Activated T-cell treated with anti-CD3 and anti-CD28 coated beads, Interleukin-2, amount 50 U/mL, for 1 hour (primary cell): ENCODE results near the gene CDKN1C.
"Not testable (repeated sequence)": the region's sequence is repeated elsewhere in the genome, so short reads cannot be mapped to it uniquely, and the experiment has no call there.

Experiments
- DNase-seq: peaks from one replicate; pipeline ENCODE4 v3.0.0-alpha.2; 2020

CDKN1C gene

DNA sequence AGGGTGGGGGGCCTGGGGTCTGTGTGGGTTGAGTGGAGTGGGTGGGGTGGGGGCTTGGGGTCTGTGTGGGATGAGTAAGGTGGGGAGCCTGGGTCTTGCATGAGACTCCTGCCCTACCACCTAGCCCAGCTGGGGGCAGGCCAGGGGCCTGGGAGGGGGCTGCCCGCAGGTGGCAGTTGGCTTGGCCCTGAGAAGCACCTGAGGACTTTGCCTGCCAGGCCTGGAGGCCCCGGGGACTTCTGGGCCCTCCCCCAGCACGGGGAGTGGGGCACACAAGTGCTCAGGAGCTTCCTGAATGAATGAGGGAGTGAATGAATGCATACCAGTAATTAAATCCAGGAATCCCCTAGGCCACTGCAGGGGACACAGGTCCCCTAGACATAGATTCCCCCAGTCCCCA lies 37.1 kb upstream of the CDKN1C start:
- no peak for DNase-seq

- no peak for DNase-seq
Observed at GRCh38 chr11:2921742-2922493, 36.3 kb upstream of the CDKN1C start.

DNA sequence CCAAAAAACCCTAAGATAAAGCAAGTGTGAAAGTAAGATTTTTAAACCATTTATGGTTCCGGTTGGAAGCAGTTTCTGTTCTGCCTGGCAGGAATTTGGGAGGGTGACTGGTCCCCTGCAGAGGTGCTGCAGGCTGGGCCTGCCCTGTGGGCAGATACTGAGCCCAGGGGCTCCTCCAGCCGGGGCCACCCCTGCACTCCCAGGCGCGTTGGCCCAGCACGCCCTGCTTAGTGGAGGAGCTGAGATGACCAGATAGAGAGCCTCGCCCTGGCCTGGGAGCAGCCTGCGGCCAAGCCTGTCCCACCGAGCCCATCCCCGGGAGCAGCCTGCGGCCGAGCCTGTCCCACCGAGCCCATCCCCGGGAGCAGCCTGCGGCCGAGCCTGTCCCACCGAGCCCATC lies 35.7 kb upstream of the CDKN1C start:
- no peak for DNase-seq

GRCh38 chr11:2920343-2920742 lies 34.8 kb upstream of the CDKN1C start:
- no peak for DNase-seq

DNA sequence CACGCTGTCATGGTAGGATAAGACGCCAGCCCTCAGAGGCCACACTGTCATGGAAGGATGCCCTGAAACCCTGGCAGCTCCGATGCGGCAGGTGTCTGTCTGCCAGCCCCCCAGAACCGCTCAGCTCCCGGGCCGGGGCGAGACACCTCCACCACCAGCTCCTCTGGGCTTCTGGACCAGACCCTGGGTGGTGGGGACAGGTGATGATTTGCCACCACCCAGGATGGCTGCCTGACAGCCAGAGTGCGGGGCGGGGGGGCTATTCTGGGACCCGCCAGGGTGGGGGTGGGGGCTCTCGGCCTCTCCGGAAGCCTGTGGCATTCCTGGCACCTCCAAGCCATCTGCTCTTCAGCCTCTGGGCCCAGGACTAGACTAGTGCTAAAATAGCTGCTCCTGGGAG lies 34.3 kb upstream of the CDKN1C start:
- no peak for DNase-seq

DNA sequence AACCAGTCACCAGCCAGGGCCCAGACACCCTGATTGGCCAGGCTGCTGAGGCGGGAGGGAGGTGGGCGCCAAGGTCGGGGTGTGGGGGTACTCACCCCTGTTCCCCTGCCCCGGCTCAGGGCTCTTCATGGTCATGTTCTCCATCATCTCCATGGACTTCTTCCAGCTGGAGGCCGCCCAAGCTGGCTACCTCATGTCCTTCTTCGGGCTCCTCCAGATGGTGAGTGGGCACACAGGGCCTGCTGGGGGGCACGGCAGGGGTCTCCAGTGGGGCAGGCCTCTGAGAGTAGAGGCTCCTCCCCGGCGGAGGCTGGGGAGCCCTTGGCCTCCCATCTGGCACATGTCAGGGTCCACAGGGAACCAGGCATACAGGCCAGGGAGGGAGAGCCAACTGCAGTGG lies 33.6 kb upstream of the CDKN1C start:
- no peak for DNase-seq

- no peak for DNase-seq
Observed at GRCh38 chr11:2917842-2918490, 32.4 kb upstream of the CDKN1C start.

DNA sequence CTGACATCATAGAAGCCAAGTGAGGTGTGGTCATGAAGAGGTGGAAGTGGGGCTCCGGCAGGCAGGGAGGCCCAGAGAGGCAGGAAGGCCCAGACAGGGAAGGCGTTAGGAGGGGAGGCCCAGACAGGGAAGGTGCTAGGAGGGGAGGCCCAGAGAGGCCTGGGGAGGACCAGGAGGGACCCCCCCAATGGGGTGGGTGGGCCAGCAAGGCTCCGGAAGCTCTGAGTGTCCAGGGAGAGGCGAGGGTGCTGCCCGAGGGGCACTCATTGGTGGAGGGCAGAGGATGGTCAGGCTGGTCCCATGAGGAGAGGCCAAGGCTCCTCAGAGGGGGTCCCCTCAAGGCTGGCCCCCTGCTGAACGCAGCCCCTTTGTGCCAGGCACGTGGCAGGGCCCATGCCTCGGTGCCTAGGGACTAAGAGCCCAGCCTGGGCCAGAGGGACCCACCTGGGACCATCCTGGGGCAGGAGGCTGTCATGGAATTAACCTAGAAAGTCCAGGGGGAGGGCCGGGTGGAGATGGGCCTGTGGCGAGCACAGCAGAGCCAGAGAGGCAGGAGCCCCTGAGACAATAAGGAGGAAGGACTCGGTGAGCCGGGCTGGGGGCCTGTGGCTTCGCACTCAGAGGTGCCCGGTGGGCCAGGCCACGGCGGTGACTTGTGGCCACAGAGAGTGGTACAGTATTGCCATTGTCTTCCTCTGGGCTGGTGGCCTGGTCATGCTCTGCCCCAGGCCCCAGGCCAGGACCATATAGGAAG lies 31.5 kb upstream of the CDKN1C start:
- no peak for DNase-seq

GRCh38 chr11:2916114-2916891 lies 30.7 kb upstream of the CDKN1C start:
- no peak for DNase-seq

DNA sequence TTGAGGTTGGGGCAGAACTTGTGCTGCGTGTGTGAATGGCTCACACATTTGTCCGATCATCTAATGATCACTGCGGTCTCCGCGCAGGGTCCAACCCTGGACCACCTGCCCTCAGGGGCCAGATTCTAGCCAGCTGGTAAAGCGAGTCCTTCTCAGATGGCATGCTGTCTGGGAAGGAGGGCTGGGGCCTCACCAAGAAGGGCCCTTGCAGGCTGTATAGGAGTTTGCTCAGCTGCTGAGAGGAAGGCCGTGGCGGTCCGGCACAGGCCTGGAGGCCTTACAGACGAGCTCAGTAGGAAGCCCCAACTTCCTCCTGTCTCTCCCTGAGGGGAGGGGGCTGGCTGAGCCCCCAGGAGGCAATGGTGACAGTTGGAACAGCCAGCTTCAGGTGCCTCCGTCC lies 29.9 kb upstream of the CDKN1C start:
- DNase-seq, result no peak

DNA sequence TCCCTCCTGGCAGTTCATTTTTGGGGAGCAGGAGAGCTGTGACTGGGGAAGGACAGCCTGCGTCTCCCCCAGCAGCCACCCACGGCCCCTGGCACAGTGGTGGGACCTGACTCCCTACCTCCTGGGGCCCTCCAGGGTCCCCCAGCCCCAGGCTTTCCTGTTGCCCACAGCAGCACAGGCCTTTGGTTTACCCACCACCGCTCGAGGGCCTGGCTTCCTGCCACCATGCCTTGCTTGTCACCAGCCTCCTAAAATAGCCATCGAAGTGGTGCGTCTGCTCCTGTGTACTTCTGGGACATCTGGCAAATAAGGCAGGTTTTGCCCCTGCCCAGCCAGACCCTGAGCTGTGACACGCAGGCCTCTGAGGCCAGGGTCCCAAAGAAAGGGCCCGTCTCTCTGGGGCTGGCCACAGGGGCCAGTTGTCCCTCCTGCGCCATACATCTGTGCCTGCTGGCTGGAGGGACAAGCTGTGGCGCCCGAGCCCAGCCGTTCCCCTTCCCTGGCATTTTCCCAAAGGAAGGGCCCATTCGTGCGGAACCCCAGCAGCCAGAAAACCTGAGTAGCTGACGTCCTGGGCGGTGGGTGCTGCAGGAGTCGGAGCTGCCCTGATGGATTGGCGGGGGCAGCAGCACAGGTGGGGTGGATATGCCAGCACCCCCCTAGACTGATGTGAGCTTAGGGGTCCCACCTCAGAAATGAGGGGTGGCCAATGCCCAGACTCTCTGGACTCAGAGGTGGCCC lies 29.1 kb upstream of the CDKN1C start:
- DNase-seq, result no peak

GRCh38 chr11:2913776-2914175 lies 28.2 kb upstream of the CDKN1C start:
- no peak for DNase-seq

- DNase-seq, result no peak
Observed at GRCh38 chr11:2913019-2913431, 27.4 kb upstream of the CDKN1C start.

- no peak for DNase-seq
Observed at GRCh38 chr11:2912498-2912897, 26.9 kb upstream of the CDKN1C start.

- no peak for DNase-seq
Observed at GRCh38 chr11:2911785-2912391, 26.3 kb upstream of the CDKN1C start.

DNA sequence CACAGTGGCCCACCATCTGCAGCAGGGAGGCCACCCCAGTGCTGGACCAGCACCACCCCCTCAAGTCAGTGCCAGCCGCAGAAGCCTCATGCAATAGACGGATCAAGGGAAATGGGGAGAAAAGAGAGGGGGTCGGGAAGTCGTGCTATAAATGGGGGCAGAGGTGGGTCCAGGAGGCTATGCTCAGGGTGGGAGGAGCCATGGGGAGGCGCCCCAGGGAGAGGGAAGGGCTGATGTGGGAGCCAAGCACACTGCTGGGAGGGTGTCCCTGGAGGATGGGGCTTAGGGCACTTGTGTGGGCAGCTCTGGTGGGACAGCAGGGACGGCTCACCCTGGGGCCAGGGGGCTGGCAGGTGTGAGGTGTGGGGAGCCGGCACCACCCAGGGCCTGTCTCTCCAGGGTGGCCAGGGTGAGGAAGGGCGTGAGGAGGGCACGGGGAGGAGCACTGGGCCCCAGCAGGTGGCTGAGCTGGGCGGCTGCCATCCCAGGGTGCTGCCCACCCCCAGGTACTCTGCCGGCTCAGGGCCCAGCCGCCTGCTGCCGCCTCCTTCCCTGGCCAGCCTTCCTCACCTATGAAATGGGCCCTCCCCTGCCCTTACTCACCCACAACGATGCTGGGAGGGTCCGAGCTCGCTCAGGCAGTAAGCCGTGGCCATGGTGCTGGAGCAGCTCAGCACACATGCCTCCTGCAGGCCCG lies 25.7 kb upstream of the CDKN1C start:
- no peak for DNase-seq

GRCh38 chr11:2910401-2910955 lies 24.9 kb upstream of the CDKN1C start:
- DNase-seq, result no peak

DNA sequence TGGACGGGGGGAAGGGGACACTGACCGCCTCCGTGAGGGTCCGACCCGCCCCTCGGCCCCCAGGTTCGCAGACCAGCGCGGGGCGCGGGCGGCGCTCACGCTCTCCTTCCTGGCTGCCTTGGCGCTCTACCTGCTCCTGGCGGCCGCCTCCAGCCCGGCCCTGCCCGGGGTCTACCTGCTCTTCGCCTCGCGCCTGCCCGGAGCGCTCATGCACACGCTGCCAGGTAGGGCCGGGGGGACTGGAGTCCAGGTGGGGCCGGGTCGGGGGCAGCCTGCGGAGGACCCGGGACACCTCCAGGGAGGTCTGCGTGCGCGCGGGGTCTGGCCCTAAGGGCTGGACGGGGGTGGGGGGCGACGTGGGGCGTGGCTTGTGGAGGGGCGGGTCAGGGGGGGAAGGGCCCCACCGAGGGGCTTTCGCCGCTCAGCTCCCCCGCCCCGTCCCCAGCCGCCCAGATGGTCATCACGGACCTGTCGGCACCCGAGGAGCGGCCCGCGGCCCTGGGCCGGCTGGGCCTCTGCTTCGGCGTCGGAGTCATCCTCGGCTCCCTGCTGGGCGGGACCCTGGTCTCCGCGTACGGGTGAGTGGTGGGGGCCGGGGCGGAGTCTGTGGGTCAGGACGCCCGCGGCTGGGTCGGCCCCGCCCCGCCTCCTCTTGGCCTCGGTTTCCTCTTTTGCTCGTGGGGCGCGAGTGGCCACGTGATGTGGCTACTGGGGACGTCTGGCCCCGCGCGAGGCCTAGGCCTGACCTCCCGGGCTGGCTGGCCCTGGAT lies 23.7 kb upstream of the CDKN1C start:
- DNase-seq, result no peak

- no peak for DNase-seq
Observed at GRCh38 chr11:2908130-2908529, 22.6 kb upstream of the CDKN1C start.

GRCh38 chr11:2905299-2905698 lies 19.7 kb upstream of the CDKN1C start:
- DNase-seq, result not testable (repeated sequence)
